Keratinocyte (primary cell): Measurements from ENCODE around the gene TUG1. TPM values are rescaled to one million over a fixed set of nuclear protein-coding genes. Genes with fewer than 3 reads are reported as not detected.

Experiments
- DNase-seq: peaks from one replicate; pipeline ENCODE4 v3.0.0-alpha.2; 2011; ENCODE audit warnings: low read depth, missing footprints, low spot score
- FAIRE-seq: peaks from 2 replicates; lab custom pipeline; 2011; peaks lifted over from hg19 to GRCh38; lab: Jason Lieb, UNC
- H2AFZ ChIP-seq: 2 replicates; pipeline ENCODE4 v1.6.0; 2012; ENCODE audit warnings: low read length, control low read depth, inconsistent platforms; ENCODE audit not compliant: control insufficient read depth
- H3K27ac ChIP-seq: 2 replicates; pipeline ENCODE4 v1.5.1; 2011; ENCODE audit warnings: low read length; ENCODE audit not compliant: control insufficient read depth, insufficient read depth
- H3K27me3 ChIP-seq: 3 replicates; pipeline ENCODE4 v1.6.0; 2011; ENCODE audit warnings: low read length; ENCODE audit not compliant: control insufficient read depth, insufficient read depth; ENCODE audit errors: extremely low read depth
- H3K36me3 ChIP-seq, 2 experiments: 2 replicates in 1 of 2; 3 replicates in 1 of 2; pipeline ENCODE4 v1.5.1; 2011; ENCODE audit warnings: low read length in 2 of 2, mild to moderate bottlenecking in 1 of 2; ENCODE audit not compliant: control insufficient read depth in 2 of 2, insufficient read depth in 2 of 2; ENCODE audit errors: extremely low read depth in 1 of 2
- H3K4me1 ChIP-seq: 3 replicates; pipeline ENCODE4 v1.5.1; 2011; ENCODE audit warnings: low read length; ENCODE audit not compliant: control insufficient read depth, insufficient read depth; ENCODE audit errors: extremely low read depth
- H3K4me2 ChIP-seq: 3 replicates; pipeline ENCODE4 v1.6.0; 2011; ENCODE audit warnings: low read depth, low read length; ENCODE audit not compliant: control insufficient read depth, insufficient read depth; ENCODE audit errors: extremely low read depth
- H3K4me3 ChIP-seq, 3 experiments: fragments of 200-600 bp in 1 of 3; sonication (generic) in 1 of 3; 2 replicates in 2 of 3; 3 replicates in 1 of 3; pipeline ENCODE4 v1.5.1; 2011 to 2016; ENCODE audit warnings: low read length in 3 of 3, mild to moderate bottlenecking in 3 of 3, control low read depth in 2 of 3, inconsistent platforms in 1 of 3, low read depth in 1 of 3, mixed read lengths in 1 of 3, mixed run types in 1 of 3, moderate library complexity in 1 of 3; ENCODE audit not compliant: control insufficient read depth in 2 of 3, insufficient read depth in 2 of 3; ENCODE audit errors: extremely low read depth in 1 of 3
- H3K79me2 ChIP-seq: 2 replicates; pipeline ENCODE4 v1.6.0; 2012; ENCODE audit warnings: low read length; ENCODE audit not compliant: control insufficient read depth, insufficient read depth
- H3K9ac ChIP-seq: 3 replicates; pipeline ENCODE4 v1.6.0; 2011; ENCODE audit warnings: low read length; ENCODE audit not compliant: control insufficient read depth, insufficient read depth; ENCODE audit errors: extremely low read depth
- H3K9me1 ChIP-seq: 3 replicates; pipeline ENCODE4 v1.6.0; 2011; ENCODE audit warnings: low read length; ENCODE audit not compliant: control insufficient read depth, insufficient read depth; ENCODE audit errors: extremely low read depth
- H3K9me3 ChIP-seq: 2 replicates; pipeline ENCODE4 v1.5.1; 2012; ENCODE audit warnings: low read depth, low read length; ENCODE audit not compliant: control insufficient read depth
- H4K20me1 ChIP-seq: 3 replicates; pipeline ENCODE4 v1.6.0; 2011; ENCODE audit warnings: low read length; ENCODE audit not compliant: control insufficient read depth, insufficient read depth; ENCODE audit errors: extremely low read depth
- EZH2 ChIP-seq: IDR thresholded peaks from one replicate; pipeline ENCODE4 v1.6.1; 2012; ENCODE audit warnings: inconsistent platforms, mild to moderate bottlenecking, low read length, moderate library complexity
- dilution Hi-C: fragments of 300-500 bp; cut with MboI; formaldehyde crosslinking; loops from one replicate; pipeline ENCODE4 v1.7.0; 2020; ENCODE audit warnings: low sequenced_read_pairs; ENCODE audit not compliant: extremely low pct_ligation_motif_present
- polyA plus RNA-seq, 5 experiments: library from polyadenylated mRNA; depleted of rRNA in 3 of 5; stranded (reverse) in 3 of 5; stranded (forward) in 1 of 5; unstranded in 1 of 5; fragments of >200 nt; gene quantifications; 1 replicate in 1 of 5; 2 replicates in 3 of 5; 3 replicates in 1 of 5; pipeline versions ENCODE4 v1.2.1 to v1.2.3, GENCODE V29; 2011 to 2012; ENCODE audit warnings: missing spikeins in 2 of 5, low read depth in 1 of 5, low replicate concordance in 1 of 5
- TF ChIP-seq, protein P1 (sequence below), 3 experiments: IDR thresholded peaks in 1 of 3; conservative IDR thresholded peaks in 1 of 3; optimal IDR thresholded peaks in 1 of 3; 2 replicates in 2 of 3; 3 replicates in 1 of 3; pipeline versions ENCODE3 to v1.5.1; 2011; ENCODE audit warnings: low read length in 3 of 3, mild to moderate bottlenecking in 3 of 3, moderate library complexity in 2 of 3, control low read depth in 1 of 3, inconsistent platforms in 1 of 3; ENCODE audit not compliant: insufficient read depth in 2 of 3; ENCODE audit errors: extremely low read depth in 1 of 3

The TUG1 gene
- polyA plus RNA-seq, 1 donor (not counting 4 experiments of a cell fraction or from before 2014, with no cell fraction given) = 77.1 TPM

DNA sequence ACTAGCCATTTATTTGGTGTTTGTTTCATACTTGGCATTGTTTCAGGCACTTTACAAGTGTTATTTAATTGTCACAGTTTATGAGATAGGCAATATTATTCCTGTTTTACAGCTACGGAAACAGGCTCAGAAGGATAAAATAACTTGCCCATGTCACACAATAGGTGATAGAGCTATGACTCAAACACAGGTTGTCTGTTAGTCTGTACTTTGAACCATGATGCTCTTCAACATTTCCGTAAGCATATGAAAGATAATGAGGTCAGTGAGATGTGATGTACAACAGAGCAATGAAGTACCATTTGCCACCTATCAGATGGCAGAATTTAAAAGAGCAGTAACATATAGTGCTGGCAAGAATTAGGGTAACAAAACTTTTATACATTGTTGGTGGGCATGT lies 15.3 kb downstream of the TUG1 start:
- Histone ChIP-seq H4K20me1 (no peaks in the 10 kb centered on the region), H3K4me2 (no peak overlapping the region), H3K9ac (no peak overlapping the region), H3K9me1 (no peaks in the 10 kb centered on the region), H3K79me2 (no peaks in the 10 kb centered on the region), H3K27ac (no peak overlapping the region), H3K9me3 (no peaks in the 10 kb centered on the region), H3K36me3 (no peaks in the 10 kb centered on the region), H3K27me3 (no peaks in the 10 kb centered on the region), H3K4me3 (no peak overlapping the region), H3K4me1 (no peaks in the 10 kb centered on the region), H2AFZ (no peak overlapping the region)
- TF ChIP-seq, protein P1, sequence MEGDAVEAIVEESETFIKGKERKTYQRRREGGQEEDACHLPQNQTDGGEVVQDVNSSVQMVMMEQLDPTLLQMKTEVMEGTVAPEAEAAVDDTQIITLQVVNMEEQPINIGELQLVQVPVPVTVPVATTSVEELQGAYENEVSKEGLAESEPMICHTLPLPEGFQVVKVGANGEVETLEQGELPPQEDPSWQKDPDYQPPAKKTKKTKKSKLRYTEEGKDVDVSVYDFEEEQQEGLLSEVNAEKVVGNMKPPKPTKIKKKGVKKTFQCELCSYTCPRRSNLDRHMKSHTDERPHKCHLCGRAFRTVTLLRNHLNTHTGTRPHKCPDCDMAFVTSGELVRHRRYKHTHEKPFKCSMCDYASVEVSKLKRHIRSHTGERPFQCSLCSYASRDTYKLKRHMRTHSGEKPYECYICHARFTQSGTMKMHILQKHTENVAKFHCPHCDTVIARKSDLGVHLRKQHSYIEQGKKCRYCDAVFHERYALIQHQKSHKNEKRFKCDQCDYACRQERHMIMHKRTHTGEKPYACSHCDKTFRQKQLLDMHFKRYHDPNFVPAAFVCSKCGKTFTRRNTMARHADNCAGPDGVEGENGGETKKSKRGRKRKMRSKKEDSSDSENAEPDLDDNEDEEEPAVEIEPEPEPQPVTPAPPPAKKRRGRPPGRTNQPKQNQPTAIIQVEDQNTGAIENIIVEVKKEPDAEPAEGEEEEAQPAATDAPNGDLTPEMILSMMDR (optimal IDR thresholded peaks at IDR 0.05 in 1 of 3, IDR thresholded peaks at IDR 0.05 in 1 of 3, conservative IDR thresholded peaks at IDR 0.05 in 1 of 3; ENCODE audit: extremely low read depth in 1 of 3, insufficient read depth in 2 of 3, low read length in 3 of 3) = no peak
- no peak for TF ChIP-seq EZH2
- FAIRE-seq = no peak
- DNase-seq = no peak
- dilution Hi-C loops = no loop called here

DNA sequence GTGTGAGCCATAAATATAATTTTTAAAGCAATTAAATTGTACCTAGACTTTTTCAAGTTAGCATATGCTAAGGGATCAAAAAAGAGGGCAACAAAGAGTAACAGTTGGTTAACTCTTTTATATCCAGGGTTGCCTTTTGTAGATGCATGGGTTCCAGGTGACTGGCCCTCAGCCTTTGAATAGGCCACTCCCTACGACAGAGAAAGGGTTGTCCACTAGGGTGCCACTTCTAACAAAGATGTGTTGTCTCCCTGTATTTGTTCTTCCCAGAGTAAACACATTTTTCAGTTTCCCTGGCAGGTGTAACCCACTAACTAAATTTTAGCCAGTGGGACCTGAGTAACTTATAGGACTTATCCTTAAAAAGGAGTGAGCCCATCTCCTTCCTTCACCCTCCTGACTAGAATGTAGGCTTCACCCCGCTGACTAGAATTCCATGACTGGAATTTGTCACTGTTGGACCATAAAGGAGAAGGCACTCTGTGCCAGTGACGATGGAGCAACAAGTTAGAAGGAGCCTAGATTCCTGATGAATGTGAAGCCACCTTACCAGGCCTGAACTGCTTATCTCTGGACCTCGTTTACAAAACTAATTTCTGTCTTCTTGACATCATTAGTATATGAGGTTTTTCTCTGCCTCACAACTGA lies 16.6 kb downstream of the TUG1 start:
- Histone ChIP-seq H3K27ac (no peak overlapping the region), H3K4me3 (no peak overlapping the region), H3K36me3 (no peaks in the 10 kb centered on the region), H3K4me2 (no peak overlapping the region), H3K79me2 (no peaks in the 10 kb centered on the region), H3K4me1 (no peaks in the 10 kb centered on the region), H4K20me1 (no peaks in the 10 kb centered on the region), H3K9me1 (no peaks in the 10 kb centered on the region), H3K9ac (no peak overlapping the region), H3K9me3 (no peaks in the 10 kb centered on the region), H2AFZ (no peak overlapping the region), H3K27me3 (no peaks in the 10 kb centered on the region)
- TF ChIP-seq EZH2 = no peak
- TF ChIP-seq, protein P1 (optimal IDR thresholded peaks at IDR 0.05 in 1 of 3, IDR thresholded peaks at IDR 0.05 in 1 of 3, conservative IDR thresholded peaks at IDR 0.05 in 1 of 3; ENCODE audit: extremely low read depth in 1 of 3, insufficient read depth in 2 of 3, low read length in 3 of 3) = no peak
- FAIRE-seq (no peak), DNase-seq (no peak)
- dilution Hi-C loops = no loop called here
